HG02759 (cell line): ENCODE results near the gene RGS6.

ENCODE experiments used
- ATAC-seq: cut with Tn5 transposase; IDR thresholded peaks from one replicate; pipeline ENCODE4 v1.9.1; 2021; ENCODE audit warnings: mild to moderate bottlenecking, moderate library complexity; ENCODE audit not compliant: unreplicated experiment

The RGS6 gene

DNA sequence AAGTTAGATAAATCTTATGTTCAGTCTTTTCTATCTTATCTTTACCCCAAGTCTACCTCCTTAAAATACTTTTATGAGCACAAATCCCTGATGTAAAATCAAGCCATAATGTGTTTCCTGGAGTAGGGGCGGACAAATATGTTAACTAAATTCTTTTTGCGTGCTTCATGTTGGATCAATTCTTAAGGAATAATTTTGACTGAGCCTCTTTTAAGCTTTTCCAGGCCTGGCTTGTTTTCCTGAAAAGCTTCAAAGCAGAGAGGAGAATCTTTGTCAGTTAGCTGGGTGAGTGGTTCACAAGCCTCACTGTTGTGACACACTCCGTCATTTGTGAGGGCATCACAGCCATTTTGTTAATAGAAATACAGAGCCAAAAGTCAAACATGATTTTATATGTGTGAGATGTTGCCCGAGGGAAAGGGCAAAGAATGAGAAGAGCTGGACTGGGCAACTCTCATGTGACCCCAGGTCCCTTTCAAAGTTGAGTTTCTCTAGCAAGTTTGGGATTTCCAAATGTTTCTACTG lies 468.9 kb downstream of the RGS6 start:
- no peak for ATAC-seq

DNA sequence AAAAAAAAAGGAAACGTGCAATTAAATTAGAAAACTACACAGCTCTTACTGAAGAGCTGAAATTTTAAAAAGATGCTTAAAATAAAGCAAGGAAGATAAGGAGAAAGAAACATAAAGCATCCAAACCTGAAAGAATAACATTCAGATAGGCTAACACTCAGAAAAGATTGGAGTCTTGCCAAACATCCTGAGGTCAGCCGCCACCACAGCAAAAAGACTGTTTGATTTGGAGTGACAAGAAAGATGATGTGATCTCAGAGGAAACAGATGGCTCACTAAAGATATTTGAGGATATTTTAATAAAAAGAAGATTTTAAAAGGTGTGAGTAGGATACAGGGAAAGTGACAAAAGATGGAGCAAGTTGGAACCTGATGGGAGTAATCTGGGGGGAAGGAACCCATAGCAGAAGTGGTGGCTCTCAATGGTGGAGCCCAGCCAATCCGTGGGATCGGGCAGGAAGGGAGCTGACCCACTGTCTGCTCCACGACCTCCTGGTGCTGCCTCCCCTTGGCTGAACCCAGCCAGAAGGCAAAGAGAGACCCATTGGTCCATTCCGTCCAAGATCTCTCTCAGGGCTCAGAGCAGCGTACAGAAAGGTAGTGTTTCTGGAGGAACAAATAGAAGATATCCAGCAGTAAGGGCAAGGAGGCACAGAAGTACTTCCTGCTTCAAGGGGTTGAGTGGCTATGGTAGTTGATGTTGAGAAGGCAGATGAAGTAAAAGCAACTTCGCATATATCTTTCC lies 469.6 kb downstream of the RGS6 start:
- no peak for ATAC-seq

DNA sequence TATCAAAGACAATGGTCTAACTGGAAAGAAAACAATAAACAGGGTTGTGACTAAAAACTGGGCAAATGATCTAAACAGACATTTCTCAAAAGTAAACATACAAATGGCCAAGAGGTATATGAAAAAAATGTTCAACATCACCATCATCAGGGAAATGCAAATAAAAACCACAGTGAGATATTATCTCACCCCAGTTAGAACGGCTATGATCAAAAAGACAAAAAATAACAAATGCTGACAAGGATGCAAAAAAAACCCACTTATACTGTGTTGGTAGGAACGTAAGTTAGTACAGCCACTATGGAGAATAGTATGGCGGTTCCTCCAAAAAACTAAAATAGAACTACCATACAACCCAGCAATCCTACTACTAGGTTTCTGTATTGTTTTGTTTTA lies 470.1 kb downstream of the RGS6 start:
- ATAC-seq: no peak

- ATAC-seq: no peak
Measured at GRCh38 chr14:72404106-72404774, 472.0 kb downstream of the RGS6 start.

GRCh38 chr14:72404998-72405397 lies 472.8 kb downstream of the RGS6 start:
- ATAC-seq: no peak

DNA sequence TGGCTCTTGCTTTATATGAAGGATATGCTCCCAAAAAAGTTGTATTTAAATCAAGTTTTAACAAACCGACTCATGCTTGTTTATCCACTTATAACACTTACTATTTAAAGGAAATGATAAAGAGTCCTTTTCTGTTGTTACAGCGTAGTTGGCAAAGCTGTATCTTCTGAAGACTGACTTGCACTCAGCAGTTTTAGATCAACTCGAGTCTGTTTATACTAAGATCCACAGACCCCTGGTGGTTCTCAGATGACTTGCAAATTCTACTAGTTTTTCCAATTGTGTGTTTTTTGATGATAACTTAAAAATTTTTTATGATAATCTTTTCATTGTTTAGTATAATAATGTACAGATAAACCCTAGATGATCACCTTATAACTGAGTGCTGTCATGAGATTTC lies 475.8 kb downstream of the RGS6 start:
- ATAC-seq: no peak

DNA sequence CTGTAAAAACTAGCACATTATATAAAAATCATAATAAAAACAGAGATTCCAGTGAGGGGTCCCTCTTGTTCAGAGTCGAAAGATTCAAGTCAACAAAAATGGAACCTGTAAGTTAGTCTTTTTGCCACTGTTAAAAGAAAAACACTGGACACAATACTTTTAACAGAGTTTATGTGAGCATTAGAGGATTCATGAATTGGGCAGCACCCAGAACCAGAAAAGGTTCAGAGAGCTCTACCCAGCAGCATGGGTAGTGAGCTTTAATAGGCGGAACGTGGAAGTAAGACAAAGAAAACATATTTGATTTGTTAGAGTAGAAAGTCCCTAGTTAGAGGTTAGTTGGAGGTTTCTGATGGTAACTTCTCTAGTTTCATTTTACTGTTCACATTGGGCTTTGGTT lies 476.8 kb downstream of the RGS6 start:
- no peak for ATAC-seq

DNA sequence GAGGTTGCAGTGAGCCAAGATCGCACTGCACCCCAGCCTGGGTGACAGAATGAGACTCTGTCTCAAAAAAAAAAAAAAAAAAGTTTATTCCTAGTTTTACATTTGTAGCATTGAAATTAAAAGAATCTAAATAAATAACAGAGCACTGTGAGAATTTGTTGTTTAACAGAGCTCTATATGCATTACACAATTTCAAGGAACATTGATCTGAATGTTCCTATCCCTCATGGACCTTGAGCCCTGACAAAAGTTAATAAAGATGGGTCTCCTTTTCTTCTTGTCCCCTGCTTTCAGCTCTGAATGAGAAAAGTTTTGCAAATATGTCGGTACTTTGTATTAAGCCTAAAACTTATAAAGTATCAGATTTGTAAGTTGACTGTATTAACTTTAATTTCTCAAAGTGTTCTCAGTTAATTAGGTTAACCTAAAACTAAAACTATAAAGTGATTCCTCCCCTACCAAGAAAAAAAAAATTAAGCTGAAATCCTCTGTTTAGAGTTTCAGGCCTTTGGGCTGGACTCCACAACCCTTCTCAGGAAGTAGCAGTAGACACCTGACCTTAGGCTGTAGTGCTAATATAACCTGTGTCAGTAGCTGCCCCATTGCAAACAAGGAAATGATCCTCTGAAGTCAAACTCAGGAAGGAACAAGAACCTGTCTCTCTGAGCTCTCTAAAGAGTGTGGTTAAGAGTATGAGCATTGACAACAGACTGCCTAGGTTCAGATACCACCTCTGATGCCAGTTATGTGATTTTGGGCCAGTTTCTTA lies 484.0 kb downstream of the RGS6 start:
- ATAC-seq: no peak

DNA sequence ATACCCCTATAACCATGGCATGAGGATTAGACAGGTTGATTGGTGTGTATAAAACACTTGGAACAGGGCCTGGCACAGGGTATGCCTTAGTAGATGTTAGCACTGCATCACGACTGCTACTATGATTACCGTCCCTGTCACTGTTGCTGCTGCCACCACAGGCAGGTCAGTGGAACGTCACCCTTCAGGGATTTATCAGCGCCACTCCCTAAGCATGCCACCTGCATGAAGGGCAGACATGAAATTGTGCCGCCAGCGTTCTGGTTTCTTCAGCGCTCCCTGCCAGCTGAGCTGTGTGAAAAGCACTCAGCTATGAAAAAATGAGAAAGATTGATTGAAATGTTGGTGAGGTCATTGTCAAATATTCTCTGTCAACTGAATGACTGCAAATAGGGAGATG lies 484.7 kb downstream of the RGS6 start:
- ATAC-seq: no peak

- no peak for ATAC-seq
Measured at GRCh38 chr14:72418806-72419205, 486.6 kb downstream of the RGS6 start.

GRCh38 chr14:72419226-72419775 lies 487.1 kb downstream of the RGS6 start:
- ATAC-seq: no peak

- no peak for ATAC-seq
Measured at GRCh38 chr14:72420749-72421474, 488.7 kb downstream of the RGS6 start.

- ATAC-seq: no peak
Measured at GRCh38 chr14:72423957-72424356, 491.7 kb downstream of the RGS6 start.

- ATAC-seq: no peak
Measured at GRCh38 chr14:72430457-72430856, 498.2 kb downstream of the RGS6 start.

- no peak for ATAC-seq
Measured at GRCh38 chr14:72432748-72433147, 500.5 kb downstream of the RGS6 start.

DNA sequence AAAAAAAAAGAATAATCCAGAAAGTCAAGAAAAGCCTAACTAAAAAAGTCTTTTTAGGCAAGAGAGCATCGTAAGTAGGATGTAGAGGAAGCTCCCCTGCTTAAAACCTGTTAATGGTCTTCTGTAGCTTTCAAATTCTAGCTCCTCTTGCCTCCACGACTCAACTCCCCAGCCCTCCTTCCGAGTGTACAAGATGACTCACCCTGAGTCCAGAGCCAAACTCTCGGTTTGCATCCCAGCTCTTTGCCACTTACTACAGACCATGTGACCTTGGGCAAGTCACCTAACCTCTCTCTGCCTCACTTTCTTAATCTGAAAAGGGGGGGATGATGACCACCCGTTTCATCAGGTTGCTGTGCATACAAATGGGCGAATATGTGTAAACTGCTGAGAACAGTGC lies 501.3 kb downstream of the RGS6 start:
- no peak for ATAC-seq

DNA sequence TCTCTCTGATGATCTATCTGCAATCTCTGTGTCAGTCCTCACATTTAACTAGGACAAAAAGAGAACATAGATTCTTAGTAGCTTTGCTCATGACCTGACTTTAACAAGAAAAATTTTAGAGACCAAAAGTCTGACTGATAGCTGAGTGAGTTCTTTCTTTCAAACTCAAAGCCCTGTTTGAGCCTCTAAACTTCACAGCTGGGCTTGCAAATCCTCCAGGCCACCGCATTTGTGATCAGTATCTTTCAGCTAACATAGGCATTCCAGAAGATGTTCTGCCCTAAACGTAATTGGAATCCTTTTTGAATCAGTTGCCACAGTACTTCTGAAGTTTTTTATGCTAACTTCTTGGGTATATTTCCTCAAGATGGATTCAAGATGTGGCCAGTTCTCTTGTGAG lies 502.6 kb downstream of the RGS6 start:
- no peak for ATAC-seq

DNA sequence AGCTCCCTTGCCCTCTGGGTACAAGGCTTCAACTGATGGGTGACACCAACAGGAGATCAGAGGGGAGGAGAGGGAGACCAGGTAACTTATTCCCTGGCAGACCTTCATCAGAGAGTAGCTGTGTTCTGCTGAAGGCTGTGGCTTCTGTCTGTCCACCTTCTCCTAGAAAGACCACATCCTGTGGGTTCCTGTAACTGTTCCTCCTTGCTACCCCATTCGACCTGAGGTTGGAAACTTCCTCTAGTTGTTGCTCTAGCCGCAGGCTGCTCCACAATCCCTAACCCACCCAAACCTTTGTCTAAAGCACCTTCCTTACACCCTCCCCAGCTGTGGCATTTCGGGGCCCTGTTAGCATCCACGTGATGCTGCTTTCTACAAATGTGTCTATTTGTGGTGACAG lies 507.5 kb downstream of the RGS6 start:
- ATAC-seq: no peak

GRCh38 chr14:72443256-72443655 lies 511.0 kb downstream of the RGS6 start:
- ATAC-seq: no peak

DNA sequence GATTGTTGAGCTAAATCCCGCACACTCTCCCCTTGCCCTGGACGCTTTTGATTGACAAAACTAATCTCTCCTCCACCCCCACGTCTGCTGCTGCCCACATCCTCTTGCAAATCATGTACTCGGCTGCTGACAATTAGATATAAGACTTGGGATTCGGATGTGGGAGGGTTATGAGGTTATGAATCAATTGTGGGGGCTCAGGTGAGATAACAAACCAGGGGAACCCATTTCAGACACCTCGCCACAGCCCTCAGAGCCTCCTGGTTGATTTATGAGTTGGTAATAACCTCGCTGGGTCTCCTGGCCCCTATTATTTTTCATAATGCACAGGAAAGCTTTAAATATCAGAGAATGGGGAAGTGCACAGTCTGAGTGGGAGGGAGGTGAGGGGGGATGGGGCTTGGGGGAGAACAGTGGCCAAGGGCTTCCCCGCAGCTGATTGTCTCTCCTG lies 511.8 kb downstream of the RGS6 start:
- ATAC-seq: no peak

DNA sequence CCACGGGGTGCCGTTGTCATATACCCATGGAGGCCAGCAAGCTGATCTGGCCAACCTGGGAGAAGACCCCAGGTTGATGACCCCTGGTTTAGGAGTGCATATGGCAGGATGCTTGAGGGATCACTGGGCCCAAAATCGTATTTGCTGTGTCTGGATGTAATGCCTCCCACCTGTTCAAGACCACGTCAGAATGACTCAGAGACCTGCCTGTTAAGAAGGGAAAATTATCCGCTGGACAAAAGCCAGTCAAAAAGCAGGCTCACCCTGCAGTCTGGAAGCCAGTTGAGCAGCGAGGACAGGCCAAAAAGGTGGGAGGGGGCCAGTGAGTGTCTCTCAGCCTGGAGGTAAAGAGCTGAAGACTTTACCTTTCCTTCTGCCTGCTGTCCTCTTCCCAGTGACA lies 512.5 kb downstream of the RGS6 start:
- no peak for ATAC-seq
